ENCODE results near the gene GRIA2. TPM values are rescaled to one million over a fixed set of nuclear protein-coding genes. Genes with fewer than 3 reads are reported as not detected.
A peak's percentile ranks its signal among the peaks of the same experiment; 100 is the strongest.

Gene GRIA2
- total RNA-seq, 1 donor from 2014 or later: not detected

DNA sequence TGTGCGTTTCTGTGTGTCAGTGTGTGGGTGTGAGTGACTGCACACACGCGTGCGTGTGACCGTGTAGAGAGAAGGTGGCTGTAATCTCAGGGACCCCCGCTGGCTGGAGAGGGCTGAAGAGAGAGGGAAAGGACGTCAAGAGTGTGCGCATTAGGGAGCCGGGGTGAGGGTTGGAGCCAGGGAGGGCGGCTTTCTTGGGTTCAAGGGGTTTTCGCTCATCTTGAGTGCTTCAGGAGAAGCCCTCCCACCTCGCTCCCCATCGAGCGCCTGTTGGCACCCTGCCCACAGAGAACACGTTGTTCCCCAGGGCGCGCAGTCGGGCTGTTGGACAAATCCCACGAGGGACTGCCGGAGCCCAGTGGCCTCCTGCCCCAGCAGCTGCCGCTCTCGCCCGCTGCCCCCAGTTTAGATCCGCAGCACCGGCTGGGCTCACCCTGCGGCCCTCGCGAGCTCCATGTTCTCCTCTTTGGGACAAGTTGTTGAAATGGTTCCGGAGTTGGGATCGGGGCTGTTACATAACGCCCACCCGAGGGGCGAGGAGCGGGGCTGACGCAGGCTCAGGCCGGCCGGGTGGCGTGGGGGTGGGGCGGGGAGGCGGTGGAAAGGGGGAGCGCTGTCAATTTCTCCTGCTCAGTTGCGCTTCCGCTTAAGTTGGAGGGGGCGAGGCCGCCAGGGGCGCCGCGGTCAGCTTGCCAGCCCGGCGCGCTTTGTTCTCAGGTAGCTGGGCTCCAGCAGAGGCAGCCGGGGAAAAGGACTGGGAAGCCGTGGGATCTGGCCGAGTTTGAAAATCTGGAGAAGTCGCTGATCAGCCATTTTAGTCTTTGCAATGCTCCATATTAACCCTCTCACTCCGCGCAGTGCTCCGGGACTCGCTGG is 1.6 kb downstream of the GRIA2 start:
- intact Hi-C loops (cut with micrococcal nuclease): no loop called here
- peaks cover 87% of the 10 kb centered on the region for H3K27me3 ChIP-seq (ENCODE audit: low read depth)
- no peak overlapping the region for H3K27ac ChIP-seq (replicated peaks)
- H3K4me1 ChIP-seq: peaks cover 15% of the 10 kb centered on the region
- peak overlapping the region; percentile 53 for H3K4me3 ChIP-seq
- no peaks in the 10 kb centered on the region for H3K9me3 ChIP-seq (replicated peaks)
- no peak for DNase-seq
- H3K36me3 ChIP-seq: no peaks in the 10 kb centered on the region
- TF ChIP-seq, protein P1, sequence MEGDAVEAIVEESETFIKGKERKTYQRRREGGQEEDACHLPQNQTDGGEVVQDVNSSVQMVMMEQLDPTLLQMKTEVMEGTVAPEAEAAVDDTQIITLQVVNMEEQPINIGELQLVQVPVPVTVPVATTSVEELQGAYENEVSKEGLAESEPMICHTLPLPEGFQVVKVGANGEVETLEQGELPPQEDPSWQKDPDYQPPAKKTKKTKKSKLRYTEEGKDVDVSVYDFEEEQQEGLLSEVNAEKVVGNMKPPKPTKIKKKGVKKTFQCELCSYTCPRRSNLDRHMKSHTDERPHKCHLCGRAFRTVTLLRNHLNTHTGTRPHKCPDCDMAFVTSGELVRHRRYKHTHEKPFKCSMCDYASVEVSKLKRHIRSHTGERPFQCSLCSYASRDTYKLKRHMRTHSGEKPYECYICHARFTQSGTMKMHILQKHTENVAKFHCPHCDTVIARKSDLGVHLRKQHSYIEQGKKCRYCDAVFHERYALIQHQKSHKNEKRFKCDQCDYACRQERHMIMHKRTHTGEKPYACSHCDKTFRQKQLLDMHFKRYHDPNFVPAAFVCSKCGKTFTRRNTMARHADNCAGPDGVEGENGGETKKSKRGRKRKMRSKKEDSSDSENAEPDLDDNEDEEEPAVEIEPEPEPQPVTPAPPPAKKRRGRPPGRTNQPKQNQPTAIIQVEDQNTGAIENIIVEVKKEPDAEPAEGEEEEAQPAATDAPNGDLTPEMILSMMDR (IDR thresholded peaks at IDR 0.05; ENCODE audit: borderline replicate concordance): no peak

- no peaks in the 10 kb centered on the region for H3K36me3 ChIP-seq
- intact Hi-C loops (cut with micrococcal nuclease): no loop called here
- H3K9me3 ChIP-seq (replicated peaks): no peaks in the 10 kb centered on the region
- peaks cover 15% of the 10 kb centered on the region for H3K4me1 ChIP-seq
- no peak for DNase-seq
- TF ChIP-seq, protein P1 (IDR thresholded peaks at IDR 0.05; ENCODE audit: borderline replicate concordance): no peak
- H3K27me3 ChIP-seq (ENCODE audit: low read depth): peaks cover 87% of the 10 kb centered on the region
- H3K4me3 ChIP-seq: peak overlapping the region; percentile 53
- H3K27ac ChIP-seq (replicated peaks): no peak overlapping the region
These were observed 2.2 kb downstream of the GRIA2 start for GRCh38 chr4:157222771-157223160.

DNA sequence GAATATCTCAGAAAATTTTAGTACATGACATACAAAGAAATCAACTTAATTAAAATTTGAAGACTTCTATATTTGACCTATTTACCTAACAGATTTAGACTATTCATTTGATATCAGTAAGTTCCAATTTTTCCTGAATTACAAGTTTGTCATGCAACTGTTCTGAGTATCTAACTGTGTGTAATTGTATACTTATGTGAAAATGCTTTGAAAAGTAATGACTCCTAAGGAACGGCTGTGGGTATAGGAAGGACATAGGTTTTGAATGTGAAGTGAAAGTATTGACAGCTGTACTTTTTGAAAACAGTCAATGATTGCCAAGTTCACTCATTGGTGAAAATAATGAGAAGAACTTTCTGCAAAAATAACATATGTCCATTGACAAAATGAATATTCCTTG is 2.9 kb downstream of the GRIA2 start:
- Histone ChIP-seq H3K36me3 (no peaks in the 10 kb centered on the region), H3K4me3 (no peak overlapping the region), H3K27me3 (ENCODE audit: low read depth) (peaks cover 84% of the 10 kb centered on the region), H3K4me1 (peaks cover 15% of the 10 kb centered on the region), H3K27ac (replicated peaks) (no peak overlapping the region), H3K9me3 (replicated peaks) (no peaks in the 10 kb centered on the region)
- intact Hi-C loops (cut with micrococcal nuclease): no loop called here
- no peak for DNase-seq
- TF ChIP-seq, protein P1 (IDR thresholded peaks at IDR 0.05; ENCODE audit: borderline replicate concordance): no peak

DNA sequence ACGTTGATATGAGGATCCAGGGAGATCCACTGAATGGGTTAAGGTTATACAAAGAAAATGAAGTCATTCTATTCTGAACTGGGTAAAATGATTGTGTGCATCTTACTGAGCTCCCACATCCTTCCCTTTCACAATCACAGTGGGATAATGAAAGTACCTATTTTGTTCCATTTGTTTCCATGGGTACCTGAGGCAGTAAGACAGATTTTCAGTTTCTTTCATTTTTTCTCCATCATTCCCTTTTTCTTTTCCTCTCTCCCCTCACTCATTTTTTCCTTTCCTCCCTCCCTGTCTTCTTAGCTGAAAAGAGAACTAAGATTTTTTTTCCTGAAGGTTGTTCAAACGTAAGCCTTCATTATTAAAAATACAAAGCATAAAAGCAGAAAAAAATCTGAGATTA is 4.6 kb downstream of the GRIA2 start:
- no peak for DNase-seq
- no peak overlapping the region for H3K4me3 ChIP-seq
- H3K9me3 ChIP-seq (replicated peaks): no peaks in the 10 kb centered on the region
- H3K4me1 ChIP-seq: peaks cover 15% of the 10 kb centered on the region
- intact Hi-C loops (cut with micrococcal nuclease): no loop called here
- H3K27me3 ChIP-seq (ENCODE audit: low read depth): peaks cover 67% of the 10 kb centered on the region
- no peaks in the 10 kb centered on the region for H3K36me3 ChIP-seq
- H3K27ac ChIP-seq (replicated peaks): no peak overlapping the region
- TF ChIP-seq, protein P1 (IDR thresholded peaks at IDR 0.05; ENCODE audit: borderline replicate concordance): no peak

GRCh38 chr4:157226035-157226434 is 5.5 kb downstream of the GRIA2 start:
- Histone ChIP-seq H3K4me1 (peaks cover 15% of the 10 kb centered on the region), H3K27me3 (ENCODE audit: low read depth) (peaks cover 62% of the 10 kb centered on the region), H3K27ac (replicated peaks) (no peak overlapping the region), H3K4me3 (no peak overlapping the region), H3K36me3 (no peaks in the 10 kb centered on the region), H3K9me3 (replicated peaks) (no peaks in the 10 kb centered on the region)
- TF ChIP-seq, protein P1 (IDR thresholded peaks at IDR 0.05; ENCODE audit: borderline replicate concordance): no peak
- intact Hi-C loops (cut with micrococcal nuclease): no loop called here
- no peak for DNase-seq

Measured in left ventricle myocardium inferior (tissue), 1 donor.